HG03469 (cell line): ENCODE results near the gene CPAMD8.

ENCODE experiments used
- ATAC-seq: cut with Tn5 transposase; IDR thresholded peaks from one replicate; pipeline ENCODE4 v1.9.1; 2021; ENCODE audit warnings: mild to moderate bottlenecking, moderate library complexity, moderate number of reproducible peaks; ENCODE audit not compliant: unreplicated experiment

Gene CPAMD8

DNA sequence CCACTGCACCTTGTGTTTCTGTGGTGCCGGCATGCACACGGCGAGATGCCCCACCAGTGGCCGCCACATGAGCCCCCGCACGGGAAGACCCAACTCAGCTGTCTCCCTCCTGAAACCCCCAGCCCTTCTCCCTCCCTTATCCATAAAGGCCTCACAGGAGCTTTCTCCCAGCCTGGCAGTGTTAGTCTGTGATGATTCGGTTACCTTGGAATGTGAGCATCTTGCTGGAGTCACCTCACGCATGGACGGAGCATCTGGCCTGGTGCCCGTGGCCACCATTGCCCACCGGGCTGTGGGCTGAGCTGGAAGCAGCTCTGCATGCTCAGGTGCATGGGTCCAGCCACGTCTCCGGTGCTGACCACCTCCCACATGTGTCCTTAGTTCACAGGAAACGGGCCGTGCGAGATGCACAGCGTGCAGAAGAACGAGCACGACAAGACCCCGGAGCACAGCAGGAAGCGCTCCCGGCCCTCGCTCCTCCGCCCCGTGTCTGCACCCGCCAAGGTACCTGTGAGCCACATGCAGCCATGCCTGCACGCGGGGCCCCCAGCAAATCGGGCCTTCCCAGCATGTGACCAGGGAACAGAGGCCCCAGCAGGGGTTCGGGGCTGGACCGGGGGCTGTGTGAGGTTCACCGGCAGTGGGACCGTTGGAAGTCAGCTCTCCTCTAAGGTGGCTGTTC is 175.4 kb downstream of the CPAMD8 start:
- ATAC-seq: no peak

- ATAC-seq: no peak
These were observed 176.5 kb downstream of the CPAMD8 start for GRCh38 chr19:16850133-16850532.

DNA sequence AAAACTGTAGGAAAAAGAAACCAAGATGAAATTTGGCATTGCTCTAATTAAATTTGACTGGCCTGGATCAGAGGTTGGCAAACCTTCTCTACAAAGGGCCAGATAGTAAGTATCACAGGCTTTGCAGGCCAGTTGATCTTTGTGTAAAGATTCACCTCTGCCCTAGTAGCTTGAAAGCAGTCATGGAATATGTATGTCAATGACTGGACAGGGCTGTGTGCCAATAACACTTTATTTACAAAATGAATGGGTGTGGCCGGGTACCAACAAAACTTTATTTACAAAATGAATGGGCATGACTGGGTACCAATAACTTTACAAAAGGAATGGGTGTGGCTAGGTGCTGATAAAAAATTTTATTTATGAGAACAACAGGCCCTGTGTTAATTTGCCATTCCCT is 177.4 kb downstream of the CPAMD8 start:
- ATAC-seq: no peak

- ATAC-seq: no peak
These were observed 179.2 kb downstream of the CPAMD8 start for GRCh38 chr19:16847430-16847829.

GRCh38 chr19:16846901-16847300 is 179.7 kb downstream of the CPAMD8 start:
- ATAC-seq: no peak
